Measurements from ENCODE around the gene RELL2.

DNA sequence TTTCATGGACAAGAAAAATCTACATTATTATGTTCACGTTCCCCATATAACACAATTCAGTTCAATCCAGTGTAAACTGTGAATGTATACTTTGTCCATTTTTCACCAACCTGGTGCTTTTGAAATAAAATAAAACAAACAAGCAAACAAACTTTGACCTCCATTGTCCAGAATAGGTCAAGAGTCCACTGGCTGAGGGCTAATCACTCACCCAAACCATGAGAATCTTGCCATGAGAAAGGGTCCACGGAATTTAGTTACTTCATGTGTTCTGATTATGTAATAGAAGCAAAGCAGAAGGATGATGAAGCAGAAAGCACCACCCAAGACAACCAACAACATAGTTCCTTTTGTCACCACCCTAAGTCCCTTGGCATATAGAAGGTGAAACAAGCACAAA, 46.7 kb upstream of the RELL2 start:
- TF ChIP-seq CTCF (IDR thresholded peaks at IDR 0.05), result no peak
- TF ChIP-seq POLR2AphosphoS5 (IDR thresholded peaks at IDR 0.05), result no peak
